Activated T-cell treated with anti-CD3 and anti-CD28 coated beads for 24 hours (primary cell): ENCODE results near the gene SLC24A5.

Experiments used
- DNase-seq: peaks from one replicate; pipeline ENCODE4 v3.0.0-alpha.2; 2020; ENCODE audit warnings: low read depth

SLC24A5 gene

DNA sequence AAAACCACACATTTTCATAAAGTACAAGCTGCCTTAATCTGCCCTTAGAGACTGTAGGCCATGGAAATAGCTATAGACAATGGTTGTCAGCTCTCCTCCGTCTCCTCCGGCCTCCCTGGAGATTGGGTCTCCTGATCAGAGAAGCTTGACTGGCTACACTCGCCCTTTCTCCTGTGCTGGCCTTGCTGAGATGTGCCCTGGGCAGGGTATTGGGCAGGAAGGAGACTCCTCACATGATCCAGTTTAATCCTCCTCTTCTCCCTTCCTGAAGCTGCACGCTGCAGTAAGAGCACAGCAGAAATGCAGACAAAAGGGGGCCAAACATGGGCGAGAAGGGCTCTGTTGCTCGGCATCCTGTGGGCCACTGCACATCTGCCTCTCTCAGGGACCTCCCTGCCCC is at the start of gene SLC24A5:
SLC24A5 (plus strand) TSS at position 246 of the 400 bp plus-strand sequence; CDS start at position 301, 55 bp downstream.
- no peak for DNase-seq

DNA sequence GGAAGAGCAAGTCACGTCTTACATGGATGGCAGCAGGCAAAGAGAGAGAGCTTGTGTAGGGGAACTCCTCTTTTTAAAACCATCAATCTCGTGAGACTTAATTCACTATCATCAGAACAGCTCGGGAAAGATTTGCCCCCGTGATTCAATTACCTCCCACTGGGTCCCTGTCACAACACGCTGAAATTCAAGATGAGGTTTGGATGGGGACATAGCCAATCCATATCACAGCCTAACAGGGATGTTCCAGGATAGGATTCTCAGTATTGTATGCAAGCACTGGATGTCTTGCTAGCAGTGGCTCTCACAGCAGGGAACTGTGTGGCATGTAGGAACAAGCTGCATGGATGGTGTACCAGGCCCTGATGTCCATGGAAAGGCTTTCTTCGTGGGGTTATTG is 47.8 kb upstream of the SLC24A5 start:
- no peak for DNase-seq

GRCh38 chr15:48073881-48074280 is 46.9 kb upstream of the SLC24A5 start:
- DNase-seq: no peak

DNA sequence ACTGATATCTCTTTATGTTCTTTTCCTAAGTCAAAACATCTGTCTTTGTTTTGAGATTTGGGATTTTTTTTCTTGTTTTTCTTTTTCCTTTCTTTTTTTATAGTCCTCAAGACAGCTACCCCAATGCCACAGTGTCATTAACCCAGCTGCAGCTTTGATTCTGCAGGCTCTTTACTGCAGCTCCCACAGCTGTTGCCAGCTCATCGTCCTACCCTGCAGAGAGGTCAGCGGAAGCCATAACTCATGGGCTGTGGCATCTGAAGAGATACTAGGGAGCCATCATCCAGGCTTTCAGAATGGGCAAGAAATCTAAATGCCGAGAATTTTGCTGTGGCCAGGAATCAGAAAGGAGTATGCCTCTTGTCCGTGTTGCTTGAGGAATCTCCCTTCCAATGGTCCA is 44.3 kb upstream of the SLC24A5 start:
- no peak for DNase-seq

GRCh38 chr15:48077616-48078184 is 43.1 kb upstream of the SLC24A5 start:
- DNase-seq: no peak

- no peak for DNase-seq
Observed at GRCh38 chr15:48084759-48085590, 35.8 kb upstream of the SLC24A5 start.

GRCh38 chr15:48085591-48085930 is 35.2 kb upstream of the SLC24A5 start:
- no peak for DNase-seq

- DNase-seq: no peak
Observed at GRCh38 chr15:48086133-48086532, 34.7 kb upstream of the SLC24A5 start.

- DNase-seq: no peak
Observed at GRCh38 chr15:48086576-48086975, 34.2 kb upstream of the SLC24A5 start.

GRCh38 chr15:48087844-48088243 is 32.9 kb upstream of the SLC24A5 start:
- DNase-seq: no peak

GRCh38 chr15:48089702-48090101 is 31.1 kb upstream of the SLC24A5 start:
- DNase-seq: no peak

GRCh38 chr15:48090115-48090514 is 30.7 kb upstream of the SLC24A5 start:
- no peak for DNase-seq

DNA sequence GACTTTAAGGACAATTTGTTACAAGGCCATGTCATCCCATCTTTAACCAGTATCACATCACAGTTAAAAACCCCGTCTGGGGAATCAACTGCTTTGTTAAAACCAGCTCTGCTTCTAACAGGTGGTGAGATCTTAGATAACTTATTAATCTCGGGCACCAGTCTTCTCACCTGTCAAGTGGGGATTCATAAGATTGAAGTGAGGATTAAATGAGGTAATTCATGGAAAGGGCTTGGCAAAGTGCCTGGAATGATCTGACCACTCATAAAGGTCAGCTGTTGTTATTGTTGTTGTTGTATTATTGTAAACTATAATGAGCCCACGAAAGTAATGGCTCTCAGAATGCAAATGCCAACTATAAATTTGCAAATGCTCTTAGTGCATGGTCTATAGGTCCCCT is 30.1 kb upstream of the SLC24A5 start:
- no peak for DNase-seq

DNA sequence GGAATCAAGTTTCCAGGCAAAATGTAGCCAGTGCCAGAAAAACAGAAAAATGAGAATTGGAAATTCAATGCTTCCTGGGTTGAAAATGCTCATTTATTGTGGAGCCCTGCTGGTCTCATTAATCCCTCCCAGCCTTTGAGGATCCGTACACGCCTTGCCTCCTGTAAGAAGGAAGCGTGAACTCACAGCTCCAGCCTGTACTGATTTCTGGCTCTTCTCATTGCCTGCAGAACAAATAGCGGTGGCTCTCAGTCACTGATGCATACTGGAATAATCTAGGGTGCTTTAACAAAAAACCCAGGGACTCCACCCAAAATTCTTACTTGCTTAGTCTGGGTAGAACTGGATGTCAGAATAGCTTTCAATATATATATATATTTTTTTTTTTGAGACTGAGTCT is 29.3 kb upstream of the SLC24A5 start:
- DNase-seq: no peak

GRCh38 chr15:48096355-48096786 is 24.4 kb upstream of the SLC24A5 start:
- no peak for DNase-seq

GRCh38 chr15:48096813-48097212 is 24.0 kb upstream of the SLC24A5 start:
- DNase-seq: no peak

GRCh38 chr15:48097264-48097663 is 23.5 kb upstream of the SLC24A5 start:
- no peak for DNase-seq

DNA sequence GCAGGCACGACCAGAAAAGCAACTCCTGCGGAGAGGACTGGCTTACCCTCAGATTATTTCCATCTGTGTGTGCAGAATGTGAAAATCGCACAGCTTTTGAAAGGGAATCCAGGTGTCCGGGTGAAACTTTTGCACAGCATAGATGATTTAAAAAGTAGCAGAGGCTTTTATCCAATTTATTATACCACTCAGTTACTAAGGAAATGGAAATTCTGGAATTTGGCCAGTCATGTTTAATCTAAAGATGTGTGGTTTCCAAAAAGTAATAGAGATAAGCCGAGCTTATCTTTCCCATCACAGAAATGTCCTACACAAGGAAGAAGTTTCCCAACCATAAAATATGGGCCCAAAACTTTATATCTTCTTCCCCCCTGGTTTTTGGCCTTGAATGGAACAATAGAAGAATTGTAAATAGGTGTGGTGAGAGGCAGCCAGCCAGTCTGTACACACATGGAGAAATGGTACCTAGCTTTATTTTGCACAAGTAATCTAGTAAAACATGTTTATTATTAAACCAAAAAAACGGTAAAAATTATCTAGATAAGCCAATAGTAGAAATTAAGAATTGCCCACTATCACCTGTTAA is 19.3 kb upstream of the SLC24A5 start:
- no peak for DNase-seq

DNA sequence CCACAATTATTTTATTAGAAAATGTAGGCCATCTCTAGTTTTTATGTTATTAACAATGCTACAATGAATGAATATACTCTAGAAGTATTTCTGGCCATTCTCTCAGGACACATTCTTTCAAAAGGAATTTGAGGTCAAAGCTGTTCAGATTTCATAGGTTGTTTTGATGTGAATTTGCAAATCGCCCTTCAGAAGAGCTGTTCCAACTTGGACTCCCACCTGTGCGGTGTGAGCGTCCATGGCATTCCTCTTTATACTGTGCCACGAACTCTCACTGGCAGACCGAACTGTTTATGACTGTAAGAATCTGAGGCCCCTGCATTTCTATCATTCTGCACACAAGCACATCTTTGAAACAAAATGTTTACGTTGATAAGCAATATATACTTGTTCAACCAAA is 18.6 kb upstream of the SLC24A5 start:
- DNase-seq: no peak

- no peak for DNase-seq
Observed at GRCh38 chr15:48103647-48104046, 17.1 kb upstream of the SLC24A5 start.

DNA sequence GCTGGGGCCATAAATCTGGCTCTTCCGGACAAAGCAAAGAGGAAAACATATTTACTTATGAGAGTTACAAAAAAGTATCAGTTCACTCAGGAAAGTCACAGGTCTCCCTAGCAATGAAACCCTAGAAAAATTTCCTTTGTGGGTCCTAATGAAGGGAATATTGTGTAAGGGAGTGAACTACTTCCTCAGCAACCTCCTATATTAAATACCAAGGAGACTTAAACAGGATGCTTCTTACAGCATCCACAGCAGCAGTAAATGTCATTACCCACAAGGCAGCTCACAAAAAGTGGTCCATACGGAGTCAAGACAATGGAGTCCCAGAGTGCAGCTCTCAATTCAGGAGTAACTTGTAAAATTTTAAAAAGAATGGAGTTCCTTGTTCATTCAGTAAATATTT is 14.9 kb upstream of the SLC24A5 start:
- no peak for DNase-seq

DNA sequence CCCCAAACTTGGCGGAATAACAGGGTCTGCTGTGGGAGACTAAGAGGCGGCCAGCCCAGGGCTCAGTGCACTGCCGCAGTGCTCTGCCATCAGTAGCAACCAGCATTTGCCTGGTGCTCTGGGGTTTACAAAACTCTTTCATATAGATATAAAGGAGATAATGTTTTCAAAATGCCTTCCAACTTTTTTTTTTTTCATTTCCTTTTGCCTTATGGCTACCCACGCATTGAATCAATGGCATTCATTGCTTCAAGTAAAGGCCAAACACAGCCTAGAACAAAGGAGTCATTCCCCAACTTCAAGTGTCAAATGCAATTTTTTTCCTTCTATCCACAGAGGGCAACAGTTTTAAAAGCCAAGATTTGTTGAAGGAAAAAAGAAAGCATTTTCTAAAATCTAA is 11.6 kb upstream of the SLC24A5 start:
- DNase-seq: no peak

- DNase-seq: no peak
Observed at GRCh38 chr15:48109856-48110531, 10.8 kb upstream of the SLC24A5 start.
